Naive thymus-derived CD4-positive, alpha-beta T cell (primary cell): ENCODE data around the gene SALL3. TPM values are rescaled to one million over a fixed set of nuclear protein-coding genes. Genes with fewer than 3 reads are reported as not detected.
A peak's percentile ranks its signal among the peaks of the same experiment; 100 is the strongest.
"Not testable (repeated sequence)": the region's sequence is repeated elsewhere in the genome, so short reads cannot be mapped to it uniquely, and the experiment has no call there.

ENCODE experiments used
- ATAC-seq: fragments of 150-1000 bp; cut with Tn5 transposase; 2 replicates; pipeline ENCODE4 v1.10.0; 2021; ENCODE audit warnings: mild to moderate bottlenecking, moderate library complexity
- CTCF ChIA-PET: fragments of 350-600 bp; sonication (Branson Sonifier 250); formaldehyde crosslinking; loops from one replicate; lab custom pipeline; 2021; ENCODE audit warnings: antibody characterized with exemption; lab: Charles Lee
- POLR2A ChIA-PET: fragments of 350-600 bp; sonication (Branson Sonifier 250); formaldehyde crosslinking; loops from one replicate; lab custom pipeline; 2021; ENCODE audit warnings: antibody characterized with exemption, inconsistent platforms; lab: Charles Lee
- DNase-seq, 9 donors: peaks; one replicate each; pipeline versions ENCODE4 v3.0.0 to v3.0.0-alpha.2; 2020 to 2022; ENCODE audit warnings: mixed read lengths in 1 of 9
- H3K27ac ChIP-seq: one replicate; pipeline ENCODE4 v1.7.0; 2013; ENCODE audit warnings: mild to moderate bottlenecking, low read depth, low read length, moderate library complexity
- H3K27me3 ChIP-seq, 2 donors: one replicate each; pipeline ENCODE4 v1.7.0; 2013; ENCODE audit warnings: low read length in 2 of 2, mild to moderate bottlenecking in 2 of 2, moderate library complexity in 2 of 2; ENCODE audit not compliant: control insufficient read depth in 2 of 2, insufficient read depth in 2 of 2
- H3K36me3 ChIP-seq, 3 experiments: 1 replicate in 2 of 3; 2 replicates in 1 of 3; pipeline ENCODE4 v1.7.0; 2013; ENCODE audit warnings: low read length in 3 of 3, mild to moderate bottlenecking in 3 of 3, moderate library complexity in 1 of 3; ENCODE audit not compliant: insufficient read depth in 3 of 3, control insufficient read depth in 2 of 3
- H3K4me1 ChIP-seq, 2 donors: one replicate each; pipeline ENCODE4 v1.7.0; 2013; ENCODE audit warnings: low read length in 2 of 2, mild to moderate bottlenecking in 2 of 2, moderate library complexity in 1 of 2; ENCODE audit not compliant: control insufficient read depth in 2 of 2, insufficient read depth in 2 of 2
- H3K4me3 ChIP-seq: 2 replicates; pipeline ENCODE4 v1.7.0; 2013; ENCODE audit warnings: mild to moderate bottlenecking, low read length
- H3K9me3 ChIP-seq, 3 experiments: 1 replicate in 2 of 3; 2 replicates in 1 of 3; pipeline ENCODE4 v1.7.0; 2013; ENCODE audit warnings: low read length in 3 of 3; ENCODE audit not compliant: control insufficient read depth in 2 of 3
- H3K27ac Mint-ChIP-seq, 9 donors: one replicate each; pipeline ENCODE4 v1.8.0; 2020 to 2022; ENCODE audit warnings: mixed read lengths in 9 of 9, mild to moderate bottlenecking in 8 of 9, moderate library complexity in 5 of 9, inconsistent platforms in 2 of 9
- H3K27me3 Mint-ChIP-seq, 5 donors: one replicate each; pipeline ENCODE4 v1.8.0; 2021 to 2022; ENCODE audit warnings: mixed read lengths in 5 of 5, mild to moderate bottlenecking in 1 of 5
- H3K36me3 Mint-ChIP-seq, 5 donors: one replicate each; pipeline ENCODE4 v1.8.0; 2020 to 2022; ENCODE audit warnings: mixed read lengths in 5 of 5, mild to moderate bottlenecking in 3 of 5, inconsistent platforms in 1 of 5
- H3K4me1 Mint-ChIP-seq, 7 donors: one replicate each; pipeline ENCODE4 v1.8.0; 2020 to 2022; ENCODE audit warnings: mixed read lengths in 7 of 7, mild to moderate bottlenecking in 3 of 7, inconsistent platforms in 1 of 7
- H3K4me3 Mint-ChIP-seq, 10 donors: one replicate each; pipeline ENCODE4 v1.8.0; 2020 to 2022; ENCODE audit warnings: mild to moderate bottlenecking in 10 of 10, mixed read lengths in 10 of 10, moderate library complexity in 6 of 10, inconsistent platforms in 2 of 10
- H3K9me3 Mint-ChIP-seq, 11 donors: one replicate each; pipeline ENCODE4 v1.8.0; 2020 to 2022; ENCODE audit warnings: mixed read lengths in 11 of 11, mild to moderate bottlenecking in 4 of 11, inconsistent platforms in 1 of 11, moderate library complexity in 1 of 11
- intact Hi-C, 2 donors: fragments of 100-400 bp; cut with micrococcal nuclease; formaldehyde crosslinking; loops; one replicate each; pipeline ENCODE4 v1.15.1; 2023
- polyA plus RNA-seq, 2 donors: library from polyadenylated mRNA; unstranded; fragments of 300-500 nt; fragmentation: Illumina TruSeq; gene quantifications; one replicate each; pipeline ENCODE4 v1.2.3, GENCODE V29; 2021
- total RNA-seq, 6 experiments: library from RNA in 5 of 6; stranded (reverse) in 5 of 6; gene quantifications; 1 replicate in 5 of 6; 2 replicates in 1 of 6; pipeline ENCODE4 v1.2.3 and lab custom pipeline; 2021 to 2026

Gene SALL3
- total and polyA plus RNA-seq, 7 experiments from 2014 or later, result not detected

DNA sequence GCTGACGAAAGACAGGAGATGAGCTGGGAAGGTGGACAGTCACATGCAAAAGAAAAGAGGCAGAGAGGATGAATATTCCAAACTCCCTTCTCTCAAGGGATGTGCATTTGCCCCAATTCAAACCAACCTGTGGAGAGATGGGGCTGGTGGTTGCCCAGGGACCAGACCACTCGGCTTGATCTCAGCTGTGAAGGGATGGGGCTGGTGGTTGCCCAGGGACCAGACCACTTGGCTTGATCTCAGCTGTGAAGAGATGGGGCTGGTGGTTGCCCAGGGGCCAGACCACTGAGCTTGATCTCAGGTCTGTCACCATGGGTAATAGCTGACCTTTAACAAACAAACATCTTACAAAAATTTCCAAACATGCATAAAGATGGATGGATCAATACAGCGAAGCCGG lies 42.5 kb upstream of the SALL3 start:
- no peaks in the 10 kb centered on the region for H3K9me3 ChIP-seq
- ATAC-seq, result no peak
- DNase-seq, result no peak
- intact Hi-C loops, result no loop called here
- H3K27ac ChIP-seq, result no peak overlapping the region
- no peaks in the 10 kb centered on the region for H3K4me1 ChIP-seq
- Mint-ChIP-seq H3K4me3 (no peak overlapping the region), H3K9me3 (no peaks in the 10 kb centered on the region), H3K27ac (no peak overlapping the region), H3K36me3 (no peaks in the 10 kb centered on the region), H3K4me1 (no peaks in the 10 kb centered on the region), H3K27me3 (peaks cover 0 to 20% (median 0%) of the 10 kb centered on the region in 5 donors)
- ChIA-PET CTCF (no interaction called here), POLR2A (no interaction called here)
- H3K27me3 ChIP-seq, result no peaks in the 10 kb centered on the region
- no peaks in the 10 kb centered on the region for H3K36me3 ChIP-seq
- no peak overlapping the region for H3K4me3 ChIP-seq

DNA sequence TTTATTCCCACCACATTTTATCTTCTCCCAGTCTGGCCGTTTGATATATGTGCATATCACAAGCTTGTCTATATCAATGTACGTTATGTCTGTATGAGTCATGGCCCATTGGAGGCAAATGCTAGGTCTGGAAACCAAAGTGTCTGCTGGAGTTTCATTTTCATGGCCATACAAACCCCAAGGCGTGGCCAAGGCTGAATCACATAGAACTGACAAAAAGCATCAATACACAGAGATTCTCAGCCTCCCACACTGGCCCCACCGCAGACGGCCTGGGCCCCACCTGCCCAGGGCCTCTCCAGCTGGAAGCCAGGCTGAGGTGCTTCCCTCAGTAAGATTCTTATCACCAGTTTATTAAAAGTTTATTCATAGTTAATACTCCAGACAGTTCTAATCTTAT lies 40.5 kb upstream of the SALL3 start:
- Mint-ChIP-seq H3K27me3 (peaks cover 0 to 23% (median 10%) of the 10 kb centered on the region in 5 donors), H3K36me3 (no peaks in the 10 kb centered on the region), H3K27ac (no peak overlapping the region), H3K4me1 (no peaks in the 10 kb centered on the region), H3K9me3 (no peaks in the 10 kb centered on the region), H3K4me3 (no peak overlapping the region)
- no peak overlapping the region for H3K4me3 ChIP-seq
- H3K9me3 ChIP-seq, result no peaks in the 10 kb centered on the region
- no peak overlapping the region for H3K27ac ChIP-seq
- H3K36me3 ChIP-seq, result no peaks in the 10 kb centered on the region
- no peaks in the 10 kb centered on the region for H3K4me1 ChIP-seq
- H3K27me3 ChIP-seq, result no peaks in the 10 kb centered on the region
- no peak for ATAC-seq
- POLR2A ChIA-PET, result no interaction called here
- peak in 1 of 9 donors; percentile 22 for DNase-seq
- CTCF ChIA-PET, result no interaction called here
- intact Hi-C loops, result no loop called here

DNA sequence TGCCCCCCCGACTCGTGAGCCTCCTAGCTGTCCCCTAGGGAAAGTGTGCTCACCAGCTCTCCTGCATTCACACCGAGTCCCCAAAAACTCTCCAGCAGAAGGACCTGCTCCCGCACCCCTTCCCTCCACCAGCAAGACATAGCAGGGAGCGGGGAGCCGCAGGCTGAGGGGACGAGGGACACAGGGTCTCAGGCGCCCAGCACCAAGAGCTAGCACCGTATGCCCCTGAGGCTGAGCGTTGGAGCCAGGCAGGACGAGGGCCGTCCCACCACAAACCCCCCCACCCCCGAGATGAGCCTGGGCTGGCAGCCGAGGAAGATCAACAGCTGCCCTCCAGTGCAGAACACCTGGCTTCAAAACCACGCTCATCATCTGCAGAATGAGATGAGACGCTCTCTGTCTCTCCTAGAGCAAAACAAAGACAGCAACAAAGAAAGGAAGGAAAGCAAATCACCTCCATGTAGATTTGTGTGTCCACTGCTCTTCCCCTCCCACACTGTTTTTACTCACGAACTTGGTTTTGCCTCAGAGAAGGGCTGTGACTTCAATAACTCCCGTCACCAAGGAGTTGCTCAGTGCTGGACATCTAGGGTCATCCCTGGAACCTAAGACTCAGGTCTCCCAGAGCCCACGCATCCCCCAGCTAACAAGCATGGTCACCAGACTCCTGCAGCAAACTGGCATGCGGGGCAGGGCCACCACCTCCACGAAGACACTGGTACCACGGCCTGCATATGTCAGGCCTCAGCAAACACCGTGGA lies 39.7 kb upstream of the SALL3 start:
- Histone ChIP-seq H3K4me1 (no peaks in the 10 kb centered on the region), H3K36me3 (no peaks in the 10 kb centered on the region), H3K27me3 (no peaks in the 10 kb centered on the region), H3K4me3 (no peak overlapping the region), H3K27ac (no peak overlapping the region), H3K9me3 (no peaks in the 10 kb centered on the region)
- DNase-seq (no peak), ATAC-seq (no peak)
- intact Hi-C loops, result no loop called here
- ChIA-PET CTCF (no interaction called here), POLR2A (no interaction called here)
- no peaks in the 10 kb centered on the region for H3K4me1 Mint-ChIP-seq
- peaks cover 0 to 26% (median 13%) of the 10 kb centered on the region in 5 donors for H3K27me3 Mint-ChIP-seq
- no peak overlapping the region for H3K27ac Mint-ChIP-seq
- H3K36me3 Mint-ChIP-seq, result no peaks in the 10 kb centered on the region
- no peaks in the 10 kb centered on the region for H3K9me3 Mint-ChIP-seq
- no peak overlapping the region for H3K4me3 Mint-ChIP-seq

DNA sequence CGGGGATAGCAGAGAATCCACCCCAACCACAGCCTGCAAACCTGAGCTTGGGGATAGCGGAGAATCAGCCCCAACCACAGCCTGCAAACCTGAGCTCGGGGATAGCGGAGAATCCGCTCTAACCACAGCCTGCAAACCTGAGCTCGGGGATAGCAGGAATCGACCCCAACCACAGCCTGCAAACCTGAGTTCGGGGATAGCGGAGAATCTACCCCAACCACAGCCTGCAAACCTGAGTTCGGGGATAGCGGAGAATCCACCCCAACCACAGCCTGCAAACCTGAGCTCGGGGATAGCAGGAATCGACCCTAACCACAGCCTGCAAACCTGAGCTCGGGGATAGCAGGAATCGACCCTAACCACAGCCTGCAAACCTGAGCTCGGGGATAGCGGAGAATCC lies 37.4 kb upstream of the SALL3 start:
- H3K27ac ChIP-seq, H3K36me3 Mint-ChIP-seq, H3K27me3 ChIP-seq, intact Hi-C loops, H3K9me3 ChIP-seq, H3K4me1 Mint-ChIP-seq, H3K4me1 ChIP-seq, H3K36me3 ChIP-seq, H3K27ac Mint-ChIP-seq, POLR2A ChIA-PET, H3K4me3 ChIP-seq, H3K9me3 Mint-ChIP-seq, H3K4me3 Mint-ChIP-seq, ATAC-seq, DNase-seq: not testable (repeated sequence)
- CTCF ChIA-PET, result interaction anchor here (0.7 kb wide), 1 partner anchor 290 kb away, joined by 6 read pairs; no protein-coding TSS in a partner anchor
- peaks cover 0 to 31% (median 22%) of the 10 kb centered on the region in 5 donors for H3K27me3 Mint-ChIP-seq

DNA sequence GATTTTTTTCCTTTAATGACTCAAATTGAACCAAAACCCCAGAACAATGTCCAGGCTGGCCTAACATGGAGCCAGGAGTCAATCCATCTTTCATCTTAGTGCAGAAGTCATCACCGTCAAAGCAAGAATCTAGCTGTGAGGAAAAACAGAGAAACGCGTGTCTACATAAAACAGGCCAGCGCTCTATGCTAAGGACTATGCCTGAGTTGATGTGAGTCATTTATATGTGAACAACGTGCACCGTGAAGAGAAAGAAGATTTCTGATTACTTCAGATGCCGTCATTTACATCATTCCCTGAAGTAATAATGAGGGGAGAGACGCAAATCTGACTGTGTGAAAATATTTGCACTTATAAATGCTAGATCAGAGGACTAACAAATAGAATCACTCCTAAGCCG lies 34.0 kb upstream of the SALL3 start:
- ChIA-PET CTCF (no interaction called here), POLR2A (no interaction called here)
- H3K36me3 ChIP-seq, result no peaks in the 10 kb centered on the region

DNA sequence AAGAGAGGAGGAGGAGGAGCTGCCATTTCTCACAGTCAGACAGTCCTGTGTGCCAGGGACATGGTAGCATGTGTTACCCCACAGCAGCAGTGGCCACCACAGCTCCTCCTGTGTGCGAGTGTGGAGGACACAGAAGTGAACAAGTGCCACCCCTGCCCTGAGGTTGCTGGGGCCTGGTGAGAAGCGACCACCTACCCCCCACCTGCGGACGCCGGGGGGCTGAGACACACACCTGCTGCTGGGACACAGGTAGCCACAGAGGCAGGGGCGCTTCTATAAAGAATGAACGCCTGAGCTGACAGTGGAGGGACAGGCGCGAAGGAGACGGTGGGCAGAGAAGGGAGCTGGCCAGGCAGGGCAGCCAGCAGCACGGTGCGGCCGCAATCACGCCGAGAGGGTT lies 32.3 kb upstream of the SALL3 start:
- Mint-ChIP-seq H3K36me3 (peaks cover 0 to 4% (median 0%) of the 10 kb centered on the region in 5 donors), H3K9me3 (peaks cover 0 to 6% (median 1%) of the 10 kb centered on the region in 11 donors), H3K4me3 (no peak overlapping the region), H3K4me1 (no peaks in the 10 kb centered on the region), H3K27me3 (peaks cover 0 to 33% (median 29%) of the 10 kb centered on the region in 5 donors), H3K27ac (no peak overlapping the region)
- Histone ChIP-seq H3K4me1 (no peaks in the 10 kb centered on the region), H3K36me3 (no peaks in the 10 kb centered on the region), H3K4me3 (no peak overlapping the region), H3K27me3 (no peaks in the 10 kb centered on the region), H3K9me3 (no peaks in the 10 kb centered on the region), H3K27ac (no peak overlapping the region)
- intact Hi-C loops, result no loop called here
- DNase-seq, result no peak
- CTCF ChIA-PET, result no interaction called here
- POLR2A ChIA-PET, result no interaction called here
- ATAC-seq, result no peak

More for the DNA sequence above, 34.0 kb upstream of the SALL3 start:
- Mint-ChIP-seq H3K4me1 (no peaks in the 10 kb centered on the region), H3K4me3 (no peak overlapping the region), H3K36me3 (no peaks in the 10 kb centered on the region), H3K27me3 (peaks cover 0 to 33% (median 29%) of the 10 kb centered on the region in 5 donors), H3K27ac (no peak overlapping the region), H3K9me3 (no peaks in the 10 kb centered on the region)
- intact Hi-C loops, result no loop called here
- no peaks in the 10 kb centered on the region for H3K27me3 ChIP-seq
- DNase-seq, result no peak
- no peak overlapping the region for H3K4me3 ChIP-seq
- no peaks in the 10 kb centered on the region for H3K9me3 ChIP-seq
- no peak overlapping the region for H3K27ac ChIP-seq
- ATAC-seq, result no peak
- H3K4me1 ChIP-seq, result no peaks in the 10 kb centered on the region

DNA sequence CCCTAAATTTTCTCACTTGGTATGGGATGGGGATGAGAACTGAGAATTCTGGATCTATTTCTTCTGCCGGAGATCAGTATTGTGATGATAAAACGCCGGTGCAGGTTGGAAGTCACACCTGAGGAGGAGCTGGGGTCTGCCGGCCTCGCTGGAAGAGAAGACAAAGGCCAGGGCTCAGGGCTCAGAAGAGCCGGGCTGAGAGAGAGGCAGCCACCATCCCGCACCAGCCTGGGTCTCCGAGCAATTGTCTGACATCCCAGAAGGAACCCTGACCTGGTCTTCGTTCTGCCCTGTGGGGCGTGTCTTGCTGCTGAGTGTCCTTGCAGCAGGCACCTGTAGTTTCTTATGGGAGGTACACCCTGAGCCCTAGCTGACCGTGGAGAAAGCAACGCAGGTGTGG lies 31.4 kb upstream of the SALL3 start:
- H3K9me3 ChIP-seq, result no peaks in the 10 kb centered on the region
- H3K4me1 Mint-ChIP-seq, result no peaks in the 10 kb centered on the region
- no peak overlapping the region for H3K27ac ChIP-seq
- H3K27me3 Mint-ChIP-seq, result peaks cover 0 to 32% (median 27%) of the 10 kb centered on the region in 5 donors
- H3K36me3 Mint-ChIP-seq, result peaks cover 0 to 4% (median 0%) of the 10 kb centered on the region in 5 donors
- POLR2A ChIA-PET, result no interaction called here
- no peak for DNase-seq
- no peak overlapping the region for H3K27ac Mint-ChIP-seq
- H3K4me3 Mint-ChIP-seq, result no peak overlapping the region
- H3K4me1 ChIP-seq, result no peaks in the 10 kb centered on the region
- H3K4me3 ChIP-seq, result no peak overlapping the region
- H3K27me3 ChIP-seq, result no peaks in the 10 kb centered on the region
- no peak for ATAC-seq
- CTCF ChIA-PET, result no interaction called here
- peaks cover 0 to 6% (median 1%) of the 10 kb centered on the region in 11 donors for H3K9me3 Mint-ChIP-seq
- no peaks in the 10 kb centered on the region for H3K36me3 ChIP-seq
- intact Hi-C loops, result no loop called here
